ENCODE data around the gene IGFL4.
A peak's percentile ranks its signal among the peaks of the same experiment; 100 is the strongest.

- TF ChIP-seq CTCF (conservative IDR thresholded peaks at IDR 0.05 in 1 of 2, IDR thresholded peaks at IDR 0.05 in 1 of 2; ENCODE audit: extremely low read depth in 1 of 2, insufficient read depth in 1 of 2, low read depth in 1 of 2, low read length in 2 of 2) (peak; percentile 13 to 49), EZH2 (IDR thresholded peaks at IDR 0.05; ENCODE audit: borderline replicate concordance, low read length) (no peak)
Measured at GRCh38 chr19:46021531-46022041, 19.2 kb downstream of the IGFL4 start.
